Memory B cell (primary cell): ENCODE results near the gene SV2B.

ENCODE experiments used
- ATAC-seq: fragments of 150-1000 bp; cut with Tn5 transposase; 2 replicates; pipeline ENCODE4 v1.10.0; 2021; ENCODE audit warnings: low read depth, mild to moderate bottlenecking, moderate library complexity
- DNase-seq, 2 donors: peaks; one replicate each; pipeline ENCODE4 v3.0.0; 2022; ENCODE audit warnings: low spot score in 2 of 2
- H3K27ac Mint-ChIP-seq: one replicate; pipeline ENCODE4 v1.8.0; 2022; ENCODE audit warnings: mild to moderate bottlenecking, moderate library complexity, mixed read lengths
- H3K27me3 Mint-ChIP-seq: one replicate; pipeline ENCODE4 v1.8.0; 2022; ENCODE audit warnings: mixed read lengths
- H3K36me3 Mint-ChIP-seq: one replicate; pipeline ENCODE4 v1.8.0; 2022; ENCODE audit warnings: mild to moderate bottlenecking, mixed read lengths
- H3K4me1 Mint-ChIP-seq: one replicate; pipeline ENCODE4 v1.8.0; 2022; ENCODE audit warnings: mixed read lengths
- H3K4me3 Mint-ChIP-seq: one replicate; pipeline ENCODE4 v1.8.0; 2022; ENCODE audit warnings: mild to moderate bottlenecking, moderate library complexity, mixed read lengths
- H3K9me3 Mint-ChIP-seq: one replicate; pipeline ENCODE4 v1.8.0; 2022; ENCODE audit warnings: mixed read lengths

Gene SV2B

GRCh38 chr15:91116113-91117067 is 16.3 kb downstream of the SV2B start:
- no peak overlapping the region for H3K27ac Mint-ChIP-seq
- no peaks in the 10 kb centered on the region for H3K4me1 Mint-ChIP-seq
- ATAC-seq, result peak; percentile 22
- no peak overlapping the region for H3K4me3 Mint-ChIP-seq
- H3K27me3 Mint-ChIP-seq, result peaks cover 9% of the 10 kb centered on the region
- no peak for DNase-seq
- peaks cover 3% of the 10 kb centered on the region for H3K9me3 Mint-ChIP-seq
- no peaks in the 10 kb centered on the region for H3K36me3 Mint-ChIP-seq

- no peaks in the 10 kb centered on the region for H3K4me1 Mint-ChIP-seq
- peaks cover 10% of the 10 kb centered on the region for H3K27me3 Mint-ChIP-seq
- H3K9me3 Mint-ChIP-seq, result peaks cover 3% of the 10 kb centered on the region
- ATAC-seq (no peak), DNase-seq (no peak)
- no peak overlapping the region for H3K27ac Mint-ChIP-seq
- H3K36me3 Mint-ChIP-seq, result no peaks in the 10 kb centered on the region
- no peak overlapping the region for H3K4me3 Mint-ChIP-seq
These were observed 17.3 kb downstream of the SV2B start for GRCh38 chr15:91117375-91117774.

- Mint-ChIP-seq H3K27me3 (peaks cover 12% of the 10 kb centered on the region), H3K36me3 (no peaks in the 10 kb centered on the region), H3K4me1 (no peaks in the 10 kb centered on the region), H3K4me3 (no peak overlapping the region), H3K27ac (no peak overlapping the region), H3K9me3 (peaks cover 3% of the 10 kb centered on the region)
- ATAC-seq (no peak), DNase-seq (no peak)
These were observed 18.9 kb downstream of the SV2B start for GRCh38 chr15:91118817-91119590.

- H3K27me3 Mint-ChIP-seq, result peaks cover 14% of the 10 kb centered on the region
- no peak overlapping the region for H3K4me3 Mint-ChIP-seq
- H3K27ac Mint-ChIP-seq, result no peak overlapping the region
- DNase-seq, result no peak
- ATAC-seq, result no peak
- no peaks in the 10 kb centered on the region for H3K4me1 Mint-ChIP-seq
- H3K9me3 Mint-ChIP-seq, result no peaks in the 10 kb centered on the region
- H3K36me3 Mint-ChIP-seq, result no peaks in the 10 kb centered on the region
These were observed 22.2 kb downstream of the SV2B start for GRCh38 chr15:91122296-91122695.

- Mint-ChIP-seq H3K4me3 (no peak overlapping the region), H3K27ac (no peak overlapping the region), H3K4me1 (no peaks in the 10 kb centered on the region), H3K9me3 (no peaks in the 10 kb centered on the region), H3K27me3 (peaks cover 12% of the 10 kb centered on the region), H3K36me3 (no peaks in the 10 kb centered on the region)
- no peak for DNase-seq
- no peak for ATAC-seq
These were observed 24.1 kb downstream of the SV2B start for GRCh38 chr15:91124132-91124531.

- Mint-ChIP-seq H3K27me3 (peaks cover 12% of the 10 kb centered on the region), H3K4me3 (no peak overlapping the region), H3K4me1 (no peaks in the 10 kb centered on the region), H3K9me3 (no peaks in the 10 kb centered on the region), H3K36me3 (no peaks in the 10 kb centered on the region), H3K27ac (no peak overlapping the region)
- no peak for ATAC-seq
- no peak for DNase-seq
These were observed 25.1 kb downstream of the SV2B start for GRCh38 chr15:91125162-91125561.

- Mint-ChIP-seq H3K4me1 (no peaks in the 10 kb centered on the region), H3K36me3 (no peaks in the 10 kb centered on the region), H3K27ac (no peak overlapping the region), H3K27me3 (peaks cover 10% of the 10 kb centered on the region), H3K9me3 (no peaks in the 10 kb centered on the region), H3K4me3 (no peak overlapping the region)
- no peak for ATAC-seq
- no peak for DNase-seq
These were observed 26.0 kb downstream of the SV2B start for GRCh38 chr15:91126080-91126479.

- no peak overlapping the region for H3K4me3 Mint-ChIP-seq
- peaks cover 8% of the 10 kb centered on the region for H3K27me3 Mint-ChIP-seq
- H3K9me3 Mint-ChIP-seq, result no peaks in the 10 kb centered on the region
- no peaks in the 10 kb centered on the region for H3K36me3 Mint-ChIP-seq
- ATAC-seq (no peak), DNase-seq (no peak)
- no peaks in the 10 kb centered on the region for H3K4me1 Mint-ChIP-seq
- H3K27ac Mint-ChIP-seq, result no peak overlapping the region
These were observed 27.3 kb downstream of the SV2B start for GRCh38 chr15:91127236-91127955.

GRCh38 chr15:91128016-91128415 is 28.0 kb downstream of the SV2B start:
- no peaks in the 10 kb centered on the region for H3K4me1 Mint-ChIP-seq
- DNase-seq, result no peak
- H3K4me3 Mint-ChIP-seq, result no peak overlapping the region
- no peak overlapping the region for H3K27ac Mint-ChIP-seq
- no peak for ATAC-seq
- H3K9me3 Mint-ChIP-seq, result no peaks in the 10 kb centered on the region
- H3K36me3 Mint-ChIP-seq, result no peaks in the 10 kb centered on the region
- peaks cover 5% of the 10 kb centered on the region for H3K27me3 Mint-ChIP-seq

- Mint-ChIP-seq H3K4me1 (no peaks in the 10 kb centered on the region), H3K27me3 (peaks cover 4% of the 10 kb centered on the region), H3K9me3 (no peaks in the 10 kb centered on the region), H3K27ac (no peak overlapping the region), H3K4me3 (no peak overlapping the region), H3K36me3 (no peaks in the 10 kb centered on the region)
- DNase-seq, result no peak
- ATAC-seq, result no peak
These were observed 29.4 kb downstream of the SV2B start for GRCh38 chr15:91129436-91129835.

GRCh38 chr15:91132079-91132478 is 32.0 kb downstream of the SV2B start:
- H3K27ac Mint-ChIP-seq, result no peak overlapping the region
- peaks cover 13% of the 10 kb centered on the region for H3K27me3 Mint-ChIP-seq

GRCh38 chr15:91133511-91133910 is 33.5 kb downstream of the SV2B start:
- no peak overlapping the region for H3K27ac Mint-ChIP-seq
- peaks cover 13% of the 10 kb centered on the region for H3K27me3 Mint-ChIP-seq
- H3K4me1 Mint-ChIP-seq, result no peaks in the 10 kb centered on the region
- no peak for DNase-seq
- no peaks in the 10 kb centered on the region for H3K9me3 Mint-ChIP-seq
- H3K36me3 Mint-ChIP-seq, result no peaks in the 10 kb centered on the region
- no peak for ATAC-seq
- no peak overlapping the region for H3K4me3 Mint-ChIP-seq

More at GRCh38 chr15:91132079-91132478, 32.0 kb downstream of the SV2B start:
- Mint-ChIP-seq H3K36me3 (no peaks in the 10 kb centered on the region), H3K9me3 (no peaks in the 10 kb centered on the region), H3K4me3 (no peak overlapping the region), H3K4me1 (no peaks in the 10 kb centered on the region)
- ATAC-seq, result no peak
- DNase-seq, result no peak

GRCh38 chr15:91135201-91136130 is 35.4 kb downstream of the SV2B start:
- H3K4me3 Mint-ChIP-seq, result no peak overlapping the region
- ATAC-seq (no peak), DNase-seq (no peak)
- no peak overlapping the region for H3K27ac Mint-ChIP-seq
- H3K36me3 Mint-ChIP-seq, result no peaks in the 10 kb centered on the region
- no peaks in the 10 kb centered on the region for H3K9me3 Mint-ChIP-seq
- no peaks in the 10 kb centered on the region for H3K4me1 Mint-ChIP-seq
- peaks cover 17% of the 10 kb centered on the region for H3K27me3 Mint-ChIP-seq
